ENCODE measurements around the gene FGF19.
"Not testable (repeated sequence)": the region's sequence is repeated elsewhere in the genome, so short reads cannot be mapped to it uniquely, and the experiment has no call there.

Gene FGF19

DNA sequence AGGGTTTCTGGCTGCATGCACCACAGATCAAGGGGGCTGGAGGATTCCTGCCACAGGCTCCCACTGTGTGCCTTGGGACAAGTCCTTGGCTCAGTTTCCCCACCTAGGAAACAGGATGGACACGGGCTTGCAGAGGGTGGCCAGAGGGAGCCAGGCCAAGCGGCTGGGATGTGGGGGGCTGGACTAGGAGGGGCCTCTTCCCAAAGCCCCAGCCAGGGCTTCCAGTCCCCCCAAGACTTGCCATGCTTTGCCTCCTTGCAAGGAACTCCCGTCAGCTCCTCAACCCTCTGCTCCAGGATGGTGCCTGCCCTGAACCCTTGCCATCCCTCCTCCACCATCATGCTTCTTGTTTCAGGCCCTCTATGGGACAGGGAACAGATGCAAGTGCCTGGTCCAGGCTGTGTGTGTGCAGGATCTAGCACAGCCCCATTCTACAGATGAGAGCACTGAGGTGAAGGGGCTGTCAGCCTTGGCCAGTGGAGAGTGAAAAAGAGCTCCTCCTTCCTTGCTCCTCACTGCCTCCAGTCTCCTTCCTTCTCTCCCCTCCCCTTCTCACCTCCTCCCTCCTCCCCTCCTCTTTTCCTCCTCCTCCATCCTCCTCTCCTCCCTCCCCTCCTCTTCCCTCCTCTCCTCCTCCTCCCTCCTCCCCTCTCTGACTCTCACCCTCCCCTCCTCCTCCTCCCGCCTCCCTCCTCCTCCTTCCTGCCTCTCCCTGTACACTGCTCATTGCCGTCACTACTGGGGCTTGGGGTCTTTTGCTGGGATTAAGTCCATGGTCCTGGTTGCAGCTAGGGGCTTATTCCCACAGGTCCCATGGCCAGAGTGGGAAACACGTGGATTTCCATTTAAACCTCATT, 13.3 kb upstream of the FGF19 start:
- DNase-seq, result no peak

DNA sequence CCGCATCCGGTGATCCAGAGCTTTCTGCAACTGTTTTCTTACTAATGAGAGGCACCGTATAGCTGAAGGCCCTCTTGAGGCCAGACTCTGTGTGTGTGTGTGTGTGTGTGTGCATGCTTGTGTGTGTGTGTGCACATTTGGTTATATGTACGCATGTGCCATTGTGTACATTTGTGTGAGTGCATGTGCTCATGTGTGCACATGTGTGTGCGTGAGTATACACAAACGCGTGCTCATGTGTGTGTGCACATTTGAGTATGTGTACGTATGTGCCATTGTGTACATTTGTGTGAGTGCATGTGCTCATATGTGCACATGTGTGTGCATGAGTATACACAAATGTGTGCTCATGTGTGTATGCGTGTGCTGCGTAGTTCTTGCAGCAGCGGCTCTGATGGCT, 12.3 kb upstream of the FGF19 start:
- no peak for DNase-seq

DNA sequence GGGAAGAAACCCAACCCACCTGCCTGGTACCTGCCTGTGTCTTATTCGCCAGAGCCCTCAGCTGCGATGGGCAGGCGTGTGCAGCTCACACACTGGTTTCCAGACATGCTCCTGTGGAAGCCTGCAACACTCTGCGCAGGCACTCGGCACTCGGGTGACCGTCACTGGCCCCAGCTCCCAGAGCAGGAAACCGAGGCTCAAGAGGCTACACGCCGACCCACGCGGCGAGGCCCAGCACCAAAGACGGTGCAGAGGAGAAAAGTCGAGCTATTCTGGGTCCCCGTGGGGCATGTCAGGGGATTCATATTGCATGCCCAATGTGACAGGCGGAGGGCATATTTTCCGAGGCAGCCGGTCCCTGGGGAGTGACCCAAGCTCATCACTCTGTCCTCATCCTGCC, 11.6 kb upstream of the FGF19 start:
- DNase-seq, result no peak

DNA sequence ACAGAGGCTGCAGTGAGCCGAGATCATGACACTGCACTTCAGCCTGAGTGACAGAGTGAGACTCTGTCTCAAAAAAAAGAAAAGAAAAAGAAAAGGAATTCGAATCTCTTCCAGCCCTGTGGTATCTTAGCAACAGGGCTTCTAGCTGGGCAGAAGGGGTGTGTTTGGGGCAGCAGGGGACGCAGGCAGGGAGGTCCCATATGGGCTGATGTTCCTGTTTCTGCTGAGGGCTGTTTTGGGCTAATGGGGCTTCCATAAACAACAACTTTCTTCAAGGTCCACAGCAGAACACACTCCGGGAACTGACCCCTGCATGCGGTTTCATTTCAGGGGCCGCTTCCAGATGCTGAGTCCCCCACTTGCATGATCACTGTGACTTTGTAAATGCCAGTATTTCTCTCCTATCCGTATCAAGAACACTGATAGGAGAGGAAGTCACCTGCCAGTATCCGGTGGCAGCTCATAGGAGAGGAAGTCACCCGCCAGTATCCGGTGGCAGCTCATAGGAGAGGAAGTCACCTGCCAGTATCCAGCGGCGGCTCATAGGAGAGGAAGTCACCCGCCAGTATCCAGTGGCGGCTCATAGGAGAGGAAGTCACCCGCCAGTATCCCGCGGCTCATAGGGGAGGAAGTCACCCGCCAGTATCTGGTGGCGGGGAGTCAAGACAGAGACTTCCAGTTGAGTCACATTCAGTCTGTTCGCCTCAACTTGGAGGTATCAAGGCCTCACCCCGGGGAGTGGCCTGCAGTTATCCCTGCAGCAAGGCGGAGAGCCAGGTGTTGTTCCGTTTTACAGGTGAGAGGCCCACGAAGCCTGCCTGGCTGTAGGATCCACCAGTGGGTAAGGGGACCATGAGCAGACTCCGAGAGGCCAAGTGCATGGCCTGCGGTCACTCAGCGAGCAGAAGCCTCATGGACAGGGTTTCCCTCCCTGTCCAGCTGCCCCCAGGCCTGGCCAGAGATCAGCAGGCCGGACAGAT, 8.3 kb upstream of the FGF19 start:
- DNase-seq, result no peak

DNA sequence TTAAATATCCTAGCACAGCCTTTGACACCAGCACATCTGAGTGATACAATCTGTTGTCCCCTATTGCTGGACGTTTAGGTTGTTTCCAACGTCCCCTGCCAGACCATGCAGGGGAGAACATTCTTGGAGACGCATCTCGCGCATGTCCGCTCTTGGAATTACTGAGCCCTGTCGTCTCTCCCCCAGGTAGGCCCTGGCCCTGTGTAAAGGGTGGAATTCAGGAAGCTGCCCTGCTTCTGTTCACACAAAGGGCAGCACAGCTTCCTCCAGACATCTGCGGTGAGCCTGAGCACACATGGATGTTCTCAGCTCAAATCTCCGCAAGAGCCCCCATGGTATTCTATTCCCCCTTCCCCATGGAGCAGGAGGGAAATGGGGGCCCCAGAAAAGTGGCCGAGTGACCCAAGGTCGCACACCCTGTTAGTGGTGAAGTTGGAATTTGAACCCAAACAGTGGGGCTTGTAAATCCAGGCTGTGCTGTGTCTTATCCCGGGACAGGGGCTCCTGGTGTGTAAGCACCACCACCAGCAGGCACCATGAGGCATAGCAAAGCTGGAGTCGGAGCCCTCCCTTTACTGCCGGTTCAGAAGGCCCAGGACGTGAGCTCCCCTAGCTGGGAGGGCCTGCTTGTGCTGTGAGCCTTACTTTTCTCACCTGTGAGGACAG, 5.0 kb upstream of the FGF19 start:
- DNase-seq, result no peak

DNA sequence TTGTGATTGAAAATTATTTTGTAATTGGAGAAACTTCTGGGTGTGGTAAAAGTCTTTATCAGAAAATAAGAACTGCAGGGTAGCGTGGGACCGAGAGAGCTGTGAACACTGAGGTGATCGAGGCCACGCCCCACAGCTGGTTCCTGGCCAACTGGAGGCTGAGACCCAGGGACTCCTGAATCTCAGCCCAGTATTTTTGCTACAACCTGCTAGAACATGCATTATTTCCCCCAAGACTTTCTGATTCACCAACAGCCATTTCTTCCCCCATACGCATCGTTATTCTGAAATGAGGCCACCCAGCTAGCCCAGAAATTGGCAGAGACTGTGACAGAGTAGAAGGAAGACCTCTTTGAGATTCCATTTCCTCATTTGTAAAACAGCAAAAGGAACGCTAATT, 3.4 kb upstream of the FGF19 start:
- no peak for DNase-seq

DNA sequence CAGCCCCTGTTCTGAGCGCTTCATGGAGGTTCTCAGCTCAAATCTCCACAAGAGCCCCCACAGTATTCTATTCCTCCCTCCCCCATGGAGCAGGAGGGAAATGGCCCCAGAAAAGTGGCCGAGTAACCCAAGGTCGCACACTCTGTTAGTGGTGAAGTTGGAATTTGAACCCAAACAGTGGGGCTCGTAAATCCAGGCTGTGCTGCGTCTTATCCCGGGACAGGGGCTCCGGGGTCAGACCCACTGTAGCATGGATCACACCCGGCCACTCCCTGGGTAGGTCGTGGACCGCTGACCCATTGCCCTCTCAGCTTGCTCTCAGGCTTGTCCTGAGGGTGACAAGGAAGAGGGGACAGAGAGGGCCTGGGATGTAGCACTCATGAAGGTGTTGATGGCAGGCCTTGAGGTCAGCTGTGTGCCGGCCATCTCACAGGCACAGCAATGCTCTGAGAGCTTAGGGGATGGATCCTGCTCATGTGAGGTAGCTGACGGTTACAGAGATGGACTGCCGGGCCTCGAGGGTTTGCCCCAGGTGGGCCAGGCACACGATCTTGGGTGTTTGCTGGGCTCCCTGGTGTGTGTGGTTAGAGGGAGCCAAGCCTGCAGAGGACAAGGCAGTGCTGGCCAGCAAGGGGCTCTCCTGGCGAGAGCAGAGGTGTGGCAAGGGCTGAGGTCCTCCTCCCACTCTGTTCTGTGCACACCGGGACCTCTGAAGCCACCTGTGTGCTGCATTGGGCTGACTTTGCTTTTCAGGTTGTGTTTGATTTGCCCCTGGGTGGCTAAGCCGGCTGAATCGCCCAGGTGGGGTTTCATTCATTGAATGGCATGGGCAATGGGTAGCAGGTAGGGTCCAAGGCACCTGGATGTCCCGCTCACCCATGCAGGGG, 2.3 kb upstream of the FGF19 start:
- DNase-seq, result no peak

DNA sequence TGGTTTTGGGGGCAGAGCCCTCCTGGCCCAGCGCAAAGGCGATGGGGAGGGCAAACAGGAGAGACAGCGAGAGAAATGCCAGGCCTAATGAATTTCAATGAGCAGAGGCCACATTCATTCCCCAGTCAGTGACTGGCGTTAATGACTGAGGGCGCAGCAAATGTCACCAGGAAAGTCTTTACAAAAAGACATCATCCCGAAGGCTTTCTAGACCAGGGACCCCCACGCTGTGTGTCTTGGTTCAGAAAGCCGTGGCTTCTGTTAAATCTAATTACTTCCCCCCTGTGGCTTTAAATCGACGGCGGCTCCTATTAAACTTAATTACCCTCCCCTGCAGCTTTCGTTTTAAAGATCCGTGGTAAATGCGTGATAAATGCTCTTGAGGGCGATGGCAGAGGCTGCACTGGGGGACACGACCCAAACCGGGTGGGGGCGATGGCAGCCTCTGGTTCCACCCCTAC, 1.6 kb upstream of the FGF19 start:
- DNase-seq, result no peak

DNA sequence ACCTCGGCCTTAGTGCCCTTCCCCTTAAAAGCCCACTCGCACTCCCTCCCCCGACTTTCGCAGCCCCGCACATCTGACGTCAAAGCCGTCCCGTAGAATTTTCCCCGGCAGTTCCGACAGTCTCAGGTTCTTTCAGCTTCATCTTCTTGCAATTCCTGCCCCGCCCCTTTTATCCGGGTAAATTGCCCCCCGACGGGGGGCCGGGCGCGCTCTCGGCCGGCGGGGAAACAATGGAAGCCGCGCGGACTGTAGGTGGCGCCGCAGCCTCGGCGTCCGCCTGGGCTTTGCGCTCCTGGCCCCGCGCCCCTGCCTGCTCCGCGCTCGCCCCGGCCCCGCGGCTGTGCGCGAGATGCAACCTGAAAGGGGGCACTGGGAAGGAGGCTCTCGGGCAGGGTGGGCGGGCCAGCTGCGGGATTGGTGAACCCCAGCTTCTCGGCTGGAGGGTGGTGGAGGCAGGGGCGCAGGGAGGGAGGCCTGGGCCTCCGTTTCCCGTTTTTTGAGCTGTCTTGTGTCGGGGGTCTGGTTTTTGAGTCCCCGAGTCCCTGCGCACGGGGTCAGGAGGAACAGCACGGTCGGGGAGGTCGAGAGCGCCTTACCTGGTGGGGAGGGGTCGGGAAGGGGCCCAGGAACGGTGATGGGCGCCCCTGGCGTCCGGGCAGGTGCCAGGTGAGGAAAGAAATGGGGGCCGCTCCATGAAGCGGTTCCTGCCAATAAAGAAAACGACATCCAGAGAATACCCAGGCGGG, 859 bp upstream of the FGF19 start:
- DNase-seq, result peak; percentile 18

DNA sequence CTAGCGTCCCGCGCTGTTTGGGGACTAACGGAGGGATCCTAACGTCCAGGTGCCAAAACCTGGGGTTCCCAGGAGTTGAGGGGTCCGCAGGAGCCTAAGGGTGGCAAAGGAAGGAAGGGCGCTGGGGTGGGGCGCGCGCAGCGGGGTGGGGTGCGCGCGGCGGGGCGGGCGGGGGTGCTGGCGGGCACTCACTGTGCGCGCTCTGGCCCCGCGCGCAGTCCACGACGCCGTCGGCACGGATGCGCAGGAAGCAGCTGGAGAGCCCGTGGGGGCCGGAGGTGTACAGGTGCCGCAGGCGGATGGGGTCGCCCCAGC, 412 bp downstream of the FGF19 start:
- DNase-seq, result no peak

DNA sequence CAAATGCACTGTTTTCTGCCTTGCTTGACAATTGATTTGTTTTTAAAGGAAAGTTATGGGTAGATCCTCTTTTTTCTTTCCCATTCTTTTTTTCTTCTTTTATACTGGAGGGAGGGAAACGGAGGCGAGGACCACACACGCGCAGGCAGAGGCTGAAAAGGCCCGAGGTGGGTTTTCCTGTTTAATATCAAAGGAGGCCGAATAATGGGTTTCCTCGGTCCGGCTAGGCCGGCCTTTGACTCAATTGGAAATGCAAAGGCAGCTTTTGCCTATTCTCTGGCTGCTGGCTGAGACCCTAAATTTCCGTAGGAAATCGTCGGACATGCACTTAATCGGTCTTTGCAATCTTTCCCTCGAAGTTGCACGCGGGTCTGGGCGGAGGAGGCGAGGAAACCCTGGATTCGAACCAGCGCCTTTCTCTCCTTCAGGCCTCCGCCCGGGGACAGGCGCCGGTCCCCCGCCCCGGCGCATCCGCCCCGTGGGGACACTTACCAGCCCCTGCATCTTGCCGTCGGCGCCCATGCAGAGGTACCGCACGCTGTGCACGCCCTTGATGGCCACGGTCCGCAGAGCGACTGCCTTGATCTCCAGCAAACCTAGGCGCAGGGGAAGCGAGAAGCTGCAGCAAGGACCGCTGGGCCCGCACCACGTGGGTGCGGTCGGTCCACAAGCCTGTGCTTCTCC, 911 bp downstream of the FGF19 start:
- DNase-seq, result no peak

DNA sequence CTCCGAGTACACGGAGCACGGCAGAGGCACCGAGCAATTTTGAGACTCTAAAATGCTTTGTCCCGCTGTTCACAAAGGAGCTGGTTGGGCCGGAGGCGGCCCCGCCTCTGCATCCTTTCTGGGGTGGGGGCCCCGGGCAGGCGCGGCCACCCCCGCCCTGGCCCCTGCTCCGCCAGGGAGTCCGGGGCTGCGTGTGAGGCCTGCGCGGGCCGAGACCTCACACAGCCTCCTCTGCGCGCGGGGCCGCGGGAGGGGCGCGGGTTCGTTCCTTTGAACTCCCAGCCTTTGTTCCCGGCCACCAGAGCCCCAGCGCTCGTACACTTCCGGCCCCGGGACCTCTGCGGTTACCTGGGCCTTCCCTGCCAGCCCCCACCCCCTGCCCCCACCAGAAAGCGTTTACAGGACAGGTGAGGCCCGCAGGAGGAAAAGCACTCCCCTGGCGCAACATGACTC, 1.6 kb downstream of the FGF19 start:
- DNase-seq, result no peak

DNA sequence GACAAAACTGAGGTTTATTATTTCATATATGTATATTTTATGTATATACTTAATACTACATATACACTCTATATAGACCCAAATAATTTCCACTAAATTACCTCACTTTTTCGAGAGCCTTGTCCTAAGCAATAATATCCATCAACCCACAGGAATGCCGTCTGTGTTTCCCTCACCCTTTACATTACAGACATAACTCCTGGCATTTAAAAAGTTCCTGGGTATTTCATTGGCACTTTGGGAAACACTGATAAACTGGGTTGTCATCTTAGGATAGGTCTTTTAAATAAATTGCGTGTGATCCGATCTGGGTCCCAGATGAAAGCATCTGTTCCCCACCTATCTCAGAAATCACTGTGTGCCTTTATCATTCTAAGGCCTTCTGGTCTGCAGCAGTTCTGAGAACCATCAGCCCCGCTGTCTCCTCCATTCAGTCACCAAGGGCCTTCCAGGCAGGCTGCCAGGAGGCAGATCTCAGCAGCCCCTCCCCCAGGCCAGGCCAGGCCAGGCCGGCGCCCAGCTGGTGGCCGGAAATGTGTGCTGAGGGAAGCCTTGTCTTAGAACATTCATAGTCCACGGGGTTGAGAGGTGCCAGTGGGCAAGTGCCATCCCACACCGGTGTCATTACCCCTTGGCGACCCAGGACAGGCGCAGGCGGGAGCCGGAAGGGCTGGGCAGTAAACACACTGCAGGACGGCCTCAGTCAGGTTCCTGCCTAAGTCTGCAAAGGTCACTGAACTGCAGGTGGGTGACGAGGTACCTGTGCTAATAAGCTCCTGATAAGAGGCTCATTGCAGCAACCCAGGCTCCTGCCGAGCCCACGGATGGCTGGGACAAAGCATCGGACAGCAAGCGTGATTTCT, 3.3 kb downstream of the FGF19 start:
- DNase-seq, result peak; percentile 78

DNA sequence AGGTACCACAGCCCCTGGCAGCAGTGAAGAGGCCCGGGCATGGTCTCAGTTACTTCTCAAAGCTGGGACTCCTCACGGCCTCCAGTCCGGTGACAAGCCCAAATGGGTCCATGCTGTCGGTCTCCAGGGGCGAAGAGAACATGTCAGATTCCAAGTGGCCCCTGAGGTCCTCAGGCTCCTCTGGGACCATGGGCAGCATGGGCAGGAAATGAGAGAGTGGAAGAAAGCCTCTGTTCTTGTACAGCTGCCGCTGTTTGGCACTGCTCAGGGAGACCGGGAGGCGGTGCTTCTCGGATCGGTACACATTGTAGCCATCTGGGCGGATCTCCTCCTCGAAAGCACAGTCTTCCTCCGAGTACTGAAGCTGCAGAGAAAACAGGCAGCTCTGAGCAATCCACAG, 4.6 kb downstream of the FGF19 start:
- no peak for DNase-seq

DNA sequence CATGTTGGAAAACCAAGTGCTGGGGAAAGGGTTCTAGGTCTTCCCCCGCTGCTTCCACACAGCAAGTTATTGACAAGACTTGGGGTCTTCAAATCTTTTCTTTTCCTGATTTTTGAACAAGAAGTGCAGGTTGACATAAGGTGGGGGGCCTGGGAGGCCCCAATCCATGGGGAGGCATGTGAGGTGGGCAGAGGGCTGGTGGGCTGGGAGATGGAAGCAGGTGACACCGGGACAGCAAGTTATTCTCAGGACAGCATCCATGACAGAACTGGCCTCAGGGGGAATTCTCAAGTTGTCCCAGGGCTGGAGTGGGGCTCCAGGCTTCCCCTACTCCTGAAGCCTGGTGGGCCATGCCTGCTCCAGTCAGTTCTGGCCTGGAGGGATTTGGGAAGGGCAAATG, 5.5 kb downstream of the FGF19 start:
- DNase-seq, result no peak

DNA sequence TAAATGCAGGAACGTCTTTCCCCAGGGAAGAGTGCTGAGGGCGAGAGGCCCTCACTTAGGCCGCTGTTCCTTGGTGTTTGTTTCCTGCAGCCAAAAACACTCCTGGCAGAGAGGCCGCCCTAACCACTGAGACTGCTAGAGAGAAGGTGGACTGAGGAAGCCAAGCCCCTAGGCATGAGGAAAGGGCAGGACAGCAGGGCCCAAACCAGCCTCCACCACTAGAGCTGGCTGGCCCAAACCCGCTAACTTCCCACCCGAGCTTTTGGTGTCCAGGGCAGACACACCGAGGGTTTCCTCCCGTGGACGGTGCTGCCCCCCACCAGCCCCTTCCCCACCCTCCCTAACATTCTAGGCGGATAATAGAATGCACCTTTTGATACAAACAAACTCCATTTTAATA, 6.0 kb downstream of the FGF19 start:
- DNase-seq, result no peak

DNA sequence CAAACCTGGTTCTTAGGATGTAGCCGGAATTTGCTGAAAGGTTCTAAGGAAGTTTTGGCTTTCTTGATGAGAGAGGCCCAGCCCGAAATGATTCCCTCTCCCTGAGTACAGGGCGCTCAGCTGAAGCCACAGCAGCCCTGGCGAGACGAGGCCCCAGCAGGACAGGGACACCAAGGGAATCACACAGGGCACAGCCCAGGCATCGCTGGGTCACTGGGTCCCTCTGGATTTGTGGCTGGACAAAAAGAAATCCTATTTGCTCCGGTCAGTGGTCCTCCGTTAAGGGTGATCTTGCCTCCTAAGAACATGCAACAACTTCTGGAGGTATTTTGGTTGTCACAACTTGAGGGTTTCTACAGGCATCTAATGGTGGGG, 6.4 kb downstream of the FGF19 start:
- DNase-seq, result no peak

DNA sequence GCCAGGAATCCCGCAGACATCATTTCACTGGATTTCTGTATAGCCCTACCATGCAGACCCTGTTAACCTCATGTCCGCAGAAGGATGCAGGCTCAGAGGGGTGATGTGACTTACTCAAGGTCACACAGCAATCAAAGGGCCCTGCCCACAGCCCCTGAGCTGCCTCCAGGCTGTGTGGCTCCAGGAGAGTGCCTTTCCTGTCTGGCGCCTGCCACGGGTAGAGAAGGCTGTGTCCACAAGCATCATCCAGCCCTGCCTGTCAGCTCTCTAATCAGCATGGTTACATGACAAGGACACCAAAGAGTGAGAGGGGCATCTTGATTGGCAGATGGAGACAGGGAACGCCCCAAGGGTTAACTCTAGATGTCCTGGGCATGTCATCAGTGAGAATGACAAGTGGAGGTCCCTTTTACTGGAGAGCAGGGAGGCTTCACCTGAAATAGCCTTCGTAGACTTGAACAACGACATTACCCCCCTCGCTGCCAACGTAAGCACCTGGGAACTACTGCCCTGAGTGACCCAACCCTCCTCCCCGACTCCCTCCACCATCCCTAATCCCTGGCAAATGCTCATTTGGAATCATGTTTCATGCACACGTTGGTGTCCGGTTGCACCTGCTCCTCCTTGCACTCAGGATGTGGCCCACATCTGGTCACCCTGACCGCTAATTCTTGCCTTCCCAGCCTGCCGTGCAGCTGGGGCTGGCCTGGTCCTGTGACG, 6.9 kb downstream of the FGF19 start:
- no peak for DNase-seq

DNA sequence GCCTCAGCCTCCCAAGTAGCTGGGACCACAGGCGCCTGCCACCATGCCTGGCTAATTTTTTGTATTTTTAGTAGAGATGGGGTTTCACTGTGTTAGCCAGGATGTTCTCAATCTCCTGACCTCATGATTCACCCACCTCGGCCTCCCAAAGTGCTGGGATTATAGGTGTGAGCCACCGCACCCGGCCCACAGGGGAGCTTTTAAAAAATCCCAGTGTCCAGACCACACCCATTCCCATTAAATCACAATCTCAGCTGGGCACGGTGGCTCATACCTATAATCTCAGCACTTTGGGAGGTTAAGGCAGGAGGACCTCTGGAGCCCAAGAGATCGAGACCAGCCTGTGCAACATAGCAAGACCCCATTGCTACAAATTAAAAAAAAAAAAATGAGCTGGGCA, 7.8 kb downstream of the FGF19 start:
- DNase-seq, result not testable (repeated sequence)

Data from EL (cell line).